Cerebellar nuclear complex (tissue), 1 donor: ENCODE results near the gene SRGAP1.

ENCODE experiments used
- DNase-seq, 2 experiments: peaks; one replicate each; lab custom pipeline; 2025; lab: John Stamatoyannopoulos, UW

Gene SRGAP1

DNA sequence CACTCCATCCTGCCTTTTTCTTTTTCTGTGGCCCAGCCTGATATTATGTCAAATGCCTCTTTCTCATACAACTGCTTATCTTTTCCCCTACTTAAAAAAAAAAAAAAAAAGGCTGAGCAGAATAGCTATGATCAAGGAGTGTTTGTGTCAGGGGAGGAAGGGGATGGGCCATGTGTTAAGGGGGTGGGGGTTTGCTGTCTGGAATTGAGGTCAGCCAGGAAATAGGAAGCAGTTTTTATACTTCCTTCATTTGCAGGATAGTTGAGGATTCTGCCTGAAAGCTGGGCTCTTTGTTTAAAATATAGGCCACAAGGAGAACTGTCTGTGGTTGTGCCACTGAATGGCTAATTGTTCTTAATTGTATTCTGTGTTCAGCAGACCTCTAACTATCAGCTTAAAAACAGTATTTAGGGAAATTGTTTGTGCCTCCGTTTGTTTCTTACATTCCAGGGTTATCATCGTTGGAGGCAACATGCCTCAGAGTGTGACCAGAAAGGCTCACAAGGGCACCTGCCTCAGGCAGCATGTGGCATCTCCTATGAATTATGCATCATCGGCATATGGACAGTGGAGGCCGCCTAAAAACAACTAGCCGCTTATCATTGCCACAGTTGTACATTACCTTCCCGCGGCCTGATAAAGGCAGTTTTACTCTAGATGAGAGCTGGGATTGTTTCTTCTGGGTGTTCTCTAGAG lies 96.0 kb downstream of the SRGAP1 start:
- peak in 1 of 2 experiments; percentile 15 for DNase-seq

DNA sequence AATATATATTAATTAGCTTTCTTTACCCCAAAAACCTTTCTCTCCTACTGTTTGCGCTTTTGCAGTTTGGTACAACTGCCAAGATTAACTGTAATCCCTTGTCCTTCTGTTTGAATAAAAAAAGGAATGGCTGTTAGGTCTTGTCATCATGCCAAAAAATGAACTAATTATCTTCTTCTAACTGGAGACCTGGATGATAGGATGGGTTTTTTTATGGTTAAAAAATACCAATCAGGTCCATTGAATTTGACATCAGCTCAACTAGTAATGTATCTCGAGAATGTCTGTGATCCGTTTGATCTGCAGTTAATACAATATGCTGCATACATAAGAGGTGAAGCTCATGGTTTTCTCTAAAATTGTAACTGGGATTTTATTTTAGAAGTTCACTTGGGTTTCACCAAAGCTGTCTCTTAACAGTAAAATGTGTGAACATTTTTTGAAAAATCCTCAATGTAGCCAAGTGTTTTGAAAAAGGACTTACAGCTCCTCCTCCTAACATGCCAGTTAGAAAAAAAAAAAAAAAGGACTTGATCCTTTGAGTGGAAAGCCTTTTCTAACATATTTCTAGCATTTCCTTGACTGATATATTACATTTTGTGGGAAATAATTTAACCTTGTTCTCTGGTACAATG lies 96.8 kb downstream of the SRGAP1 start:
- DNase-seq: no peak

DNA sequence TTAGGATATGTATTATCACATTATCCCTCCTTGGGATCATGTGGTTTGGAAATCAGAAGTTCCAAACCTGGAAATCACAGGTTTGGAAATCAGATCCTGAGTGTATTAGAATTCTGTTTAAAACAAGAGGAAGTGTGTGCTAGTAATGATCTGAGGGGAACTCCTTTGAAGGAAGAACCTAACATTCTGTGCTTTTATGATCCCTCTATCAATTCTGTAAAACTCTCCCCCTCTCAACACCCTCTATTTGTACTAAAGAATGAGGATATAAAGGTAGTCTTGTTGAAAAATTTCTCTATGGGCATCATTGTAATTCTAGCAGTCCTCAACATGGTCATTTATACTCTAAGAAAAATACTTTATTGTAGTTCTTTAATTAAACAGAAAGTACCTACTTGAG lies 97.4 kb downstream of the SRGAP1 start:
- no peak for DNase-seq

DNA sequence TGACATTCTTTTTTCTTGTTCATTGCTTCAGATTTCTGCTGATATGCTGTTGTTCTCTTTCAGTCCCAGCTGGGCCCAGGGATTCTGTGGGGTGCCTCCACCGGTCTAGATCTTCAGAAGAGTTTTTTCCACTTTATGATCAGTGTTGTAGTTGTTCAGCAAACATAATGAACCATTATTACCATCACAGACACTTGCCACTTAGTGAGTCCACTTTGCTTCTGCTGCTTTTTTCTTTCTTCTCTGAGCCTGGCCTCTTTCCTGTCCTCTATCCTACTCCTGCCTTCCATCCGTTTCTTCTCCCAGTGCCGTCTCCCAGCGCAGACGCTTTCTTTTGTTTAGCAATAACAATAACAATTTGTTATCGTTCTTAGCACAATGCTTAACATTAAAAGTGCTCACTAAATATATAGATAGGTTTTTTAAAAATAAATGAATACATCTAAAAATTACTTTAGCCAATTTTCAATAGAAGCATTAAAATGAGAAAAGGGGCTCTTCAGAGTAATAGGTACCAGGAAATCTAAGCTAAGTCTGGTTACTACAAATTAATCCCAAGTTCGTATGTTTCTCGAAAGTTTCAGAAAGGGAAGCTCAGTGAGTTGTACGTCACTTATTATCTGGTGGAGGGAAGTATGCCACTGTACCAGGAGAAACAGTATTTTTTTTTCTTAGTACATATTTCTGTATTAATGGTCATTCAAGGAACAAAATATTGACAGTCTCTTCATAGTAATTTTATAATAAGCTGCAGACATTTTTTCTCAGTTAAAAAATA lies 98.2 kb downstream of the SRGAP1 start:
- no peak for DNase-seq

DNA sequence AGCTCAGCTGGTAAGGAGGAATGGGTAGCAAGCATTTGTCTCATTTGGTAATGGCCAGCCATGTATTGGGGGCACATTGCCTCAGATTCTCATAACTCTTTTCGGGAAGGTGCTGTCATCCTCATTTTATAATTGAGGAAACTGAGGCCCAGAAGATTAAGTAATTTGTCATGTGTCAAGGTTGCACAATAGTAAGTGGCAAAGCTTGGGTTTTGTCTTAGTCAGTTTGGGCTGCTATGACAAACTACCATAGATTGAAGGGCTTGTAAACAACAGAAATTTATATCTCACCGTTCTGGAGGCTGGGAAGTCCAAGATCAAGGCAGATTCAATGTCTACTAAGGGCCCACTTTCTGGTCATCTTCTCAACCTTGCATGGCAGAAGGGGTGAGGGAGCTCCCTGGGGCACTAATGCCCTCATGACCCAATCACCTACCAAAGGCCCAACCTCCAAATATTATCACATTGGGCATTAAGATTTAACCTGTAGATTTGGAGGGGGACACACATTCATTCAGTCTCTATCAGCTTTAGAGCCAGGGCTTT lies 99.6 kb downstream of the SRGAP1 start:
- DNase-seq: no peak

DNA sequence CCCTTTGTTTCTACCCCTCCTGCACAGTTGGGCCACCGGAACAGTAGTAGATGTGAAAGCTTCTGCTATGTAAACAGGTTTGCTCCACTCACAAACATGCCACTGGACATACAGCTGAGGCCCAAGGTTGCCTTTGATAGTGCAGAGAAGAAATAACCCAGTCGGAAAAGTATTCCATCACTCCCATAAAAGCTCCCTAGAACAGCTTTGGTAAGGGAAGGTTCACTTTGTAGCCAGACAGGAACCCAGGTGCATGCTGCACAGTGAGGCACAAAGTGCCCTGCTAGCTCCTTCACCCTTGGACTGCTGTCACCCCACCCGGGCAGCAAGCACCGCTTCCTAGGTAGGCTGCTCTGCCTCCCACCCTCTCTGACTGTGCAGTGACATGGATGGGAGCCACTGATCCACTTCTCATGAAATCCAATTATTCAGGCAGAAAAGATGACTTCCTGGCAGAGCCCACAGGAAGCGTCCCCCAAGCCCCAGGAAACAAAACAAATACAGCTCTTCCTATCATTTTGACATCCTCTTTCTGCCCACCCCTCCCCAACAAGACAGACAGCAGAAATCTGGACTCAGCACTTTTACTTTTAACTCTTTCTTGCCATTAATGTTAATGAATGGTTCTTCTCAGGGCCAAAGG lies 100.2 kb downstream of the SRGAP1 start:
- no peak for DNase-seq

DNA sequence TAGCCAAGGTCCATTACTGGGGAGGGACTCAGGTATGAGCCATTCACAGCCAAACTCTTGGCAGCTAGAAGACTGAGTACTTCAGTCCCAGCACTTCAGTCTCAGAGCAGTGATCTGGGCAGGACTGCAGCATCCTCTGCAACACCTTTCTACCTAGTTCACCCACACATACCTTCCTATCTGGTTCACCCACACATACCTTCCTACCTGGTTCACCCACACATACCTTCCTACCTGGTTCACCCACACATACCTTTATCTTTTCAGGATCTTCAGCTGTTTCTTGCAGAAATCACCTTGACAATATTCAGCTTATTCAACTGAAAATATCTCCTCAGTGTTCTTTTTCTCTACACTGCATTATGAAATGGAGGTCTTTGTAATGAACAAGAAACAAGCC lies 101.3 kb downstream of the SRGAP1 start:
- DNase-seq: no peak

DNA sequence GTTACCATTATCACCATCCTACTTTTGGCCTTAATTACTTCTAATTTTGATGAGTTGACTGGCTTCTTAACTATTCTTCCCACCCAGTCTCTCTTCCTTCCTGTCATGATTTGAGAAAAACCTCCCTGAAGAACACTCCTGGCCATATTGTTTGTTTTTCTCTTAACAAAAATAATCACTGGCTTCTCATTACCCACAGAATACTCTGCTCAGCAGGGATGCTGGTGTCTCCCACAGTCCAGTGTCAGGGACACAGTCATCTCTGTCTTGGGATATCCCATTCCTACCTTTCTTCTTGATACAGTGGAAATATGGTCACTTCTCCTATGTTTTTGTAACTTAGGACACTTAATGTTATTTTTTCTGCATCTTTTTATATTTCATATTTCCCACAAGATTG lies 103.7 kb downstream of the SRGAP1 start:
- no peak for DNase-seq

DNA sequence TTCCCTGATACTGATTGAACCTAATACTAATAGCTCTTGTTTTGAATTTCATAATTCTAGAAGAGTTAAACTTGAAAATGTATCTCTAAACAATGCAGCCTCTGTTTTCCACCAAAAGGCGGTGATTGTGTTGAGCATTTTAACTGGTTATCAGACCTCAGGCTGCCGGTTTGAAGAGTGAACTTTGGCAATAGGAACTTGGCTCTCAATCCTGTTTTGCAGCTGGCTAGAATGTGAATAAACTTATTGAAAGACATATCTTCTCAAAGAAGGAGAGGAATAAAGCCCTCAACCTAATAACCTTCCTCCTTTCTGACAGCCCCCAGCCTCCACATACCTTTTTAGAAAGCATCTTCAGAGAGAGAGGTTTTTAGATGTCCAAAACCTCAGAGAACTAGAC lies 105.4 kb downstream of the SRGAP1 start:
- no peak for DNase-seq

DNA sequence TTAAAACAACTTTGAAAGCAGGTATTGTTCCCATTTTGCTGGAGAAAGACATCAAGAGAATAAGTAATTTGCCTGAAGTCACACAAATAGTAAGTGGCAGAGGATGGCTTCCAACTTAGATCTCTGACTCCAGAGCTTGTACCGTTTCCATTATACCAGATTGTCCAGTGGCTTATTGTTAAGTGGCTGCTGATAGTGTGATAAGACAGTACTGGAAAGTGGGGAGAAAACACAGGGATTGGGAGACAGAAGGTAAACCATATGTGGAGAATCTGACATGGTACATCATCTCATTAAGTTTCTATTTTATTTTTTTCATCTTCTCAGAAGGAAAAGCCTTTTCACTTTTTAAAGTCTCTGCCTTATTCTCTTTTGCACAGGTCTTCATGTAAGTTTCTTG lies 108.5 kb downstream of the SRGAP1 start:
- DNase-seq: no peak

DNA sequence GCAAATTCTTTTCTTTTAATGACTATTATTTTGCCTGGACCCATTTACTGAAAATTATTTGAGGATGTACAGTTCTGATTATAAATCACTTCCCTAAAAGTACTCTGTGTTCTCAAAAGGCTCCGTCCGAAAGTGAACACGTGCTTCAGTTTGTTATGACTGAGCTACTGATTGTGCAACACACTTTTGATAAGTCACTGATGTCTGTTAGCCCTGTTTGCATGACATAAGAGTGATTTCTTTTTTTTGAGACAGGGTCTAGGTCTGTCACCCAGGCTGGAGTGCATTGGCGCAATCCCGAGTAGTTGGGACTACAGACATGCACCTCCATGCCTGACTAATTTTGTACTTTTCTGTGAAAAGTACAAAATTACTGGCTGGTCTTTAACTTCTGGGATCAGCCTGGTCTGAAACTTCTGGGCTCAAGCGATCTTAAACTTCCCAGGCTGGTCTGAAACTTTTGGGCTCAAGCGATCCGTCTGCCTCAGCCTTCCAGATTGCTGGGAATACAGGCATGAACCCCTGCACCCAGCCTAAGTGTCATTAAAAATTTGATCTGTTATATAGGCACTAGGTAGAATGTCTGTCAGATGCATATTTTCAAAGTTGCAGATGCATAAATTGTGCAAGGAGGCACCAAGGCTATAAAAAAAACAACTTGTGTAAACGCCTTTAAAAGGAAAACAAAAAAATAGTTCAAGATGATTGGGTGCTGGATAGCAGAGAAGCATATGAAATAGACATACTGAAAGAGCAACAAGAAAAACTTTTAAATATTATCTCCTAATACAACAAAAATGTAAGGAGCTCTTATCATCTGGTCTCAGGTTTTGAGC lies 111.5 kb downstream of the SRGAP1 start:
- DNase-seq: no peak

DNA sequence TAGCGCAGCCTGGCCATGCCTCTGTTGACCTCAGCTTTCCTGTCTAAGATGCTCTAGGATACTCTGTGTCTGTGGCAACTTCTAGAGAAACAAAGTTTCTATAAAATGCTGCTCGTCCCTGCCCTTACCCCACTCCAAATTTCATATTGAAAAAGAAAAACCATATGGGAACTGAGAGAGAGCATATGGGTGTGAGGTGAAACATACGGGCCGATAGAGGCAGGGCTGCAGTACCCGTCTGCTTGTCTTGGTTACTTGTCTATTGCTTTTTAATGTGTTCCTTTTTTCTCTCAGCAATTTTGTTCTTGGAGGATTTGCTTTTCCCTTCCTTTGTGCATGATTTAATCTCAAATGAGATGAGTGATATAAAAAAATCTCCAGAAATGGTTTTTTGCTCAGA lies 113.0 kb downstream of the SRGAP1 start:
- no peak for DNase-seq

DNA sequence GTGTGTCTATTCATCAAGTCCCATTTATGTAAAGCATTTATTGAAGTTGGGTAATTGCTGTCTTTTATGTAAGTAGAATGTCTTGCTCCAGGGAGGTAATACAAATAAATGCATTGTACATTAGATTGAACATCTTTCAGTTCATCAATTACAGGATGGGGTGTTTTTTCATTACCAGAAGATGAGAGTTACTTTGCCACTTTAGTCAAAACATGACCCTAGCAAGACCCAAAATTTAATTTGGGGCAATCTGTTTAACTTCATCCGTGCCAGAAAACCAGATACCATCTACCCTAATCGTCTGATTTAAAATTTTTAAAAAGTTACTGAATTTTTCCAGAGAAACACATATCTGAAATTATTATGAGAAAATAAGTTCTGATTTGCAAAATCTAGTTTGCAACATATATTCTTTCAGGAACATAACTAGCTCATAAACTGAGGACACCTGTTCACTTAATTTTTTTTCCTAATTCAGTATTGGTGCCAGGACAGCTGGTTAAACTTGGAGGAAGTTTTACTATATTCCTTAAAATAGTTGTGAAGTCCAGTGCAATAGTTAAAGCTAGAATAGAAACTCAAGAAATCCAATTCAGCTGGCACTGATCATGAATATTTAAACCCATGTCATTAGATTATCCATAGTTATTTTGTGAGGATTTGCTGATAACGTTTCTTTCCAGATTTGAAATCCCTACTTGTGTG lies 114.5 kb downstream of the SRGAP1 start:
- DNase-seq: no peak

DNA sequence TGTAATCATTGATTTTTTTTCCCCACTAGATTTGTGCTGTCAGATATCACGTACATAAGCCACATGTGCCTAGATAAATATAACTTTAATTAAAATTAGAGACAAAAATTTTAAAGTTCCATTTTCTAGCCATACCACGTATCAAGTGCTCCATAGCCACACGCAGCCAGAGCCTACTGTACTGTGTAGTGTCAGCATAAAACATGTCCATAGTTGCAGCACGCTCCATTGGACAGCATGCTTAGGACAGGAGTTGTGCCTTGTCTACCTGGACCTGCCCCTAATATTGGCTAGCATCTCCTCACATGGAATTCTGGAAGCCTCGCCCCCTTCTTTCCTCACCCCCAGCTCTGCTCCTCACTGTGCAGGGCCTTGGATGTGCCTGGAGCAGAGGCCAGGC lies 116.5 kb downstream of the SRGAP1 start:
- DNase-seq: no peak

DNA sequence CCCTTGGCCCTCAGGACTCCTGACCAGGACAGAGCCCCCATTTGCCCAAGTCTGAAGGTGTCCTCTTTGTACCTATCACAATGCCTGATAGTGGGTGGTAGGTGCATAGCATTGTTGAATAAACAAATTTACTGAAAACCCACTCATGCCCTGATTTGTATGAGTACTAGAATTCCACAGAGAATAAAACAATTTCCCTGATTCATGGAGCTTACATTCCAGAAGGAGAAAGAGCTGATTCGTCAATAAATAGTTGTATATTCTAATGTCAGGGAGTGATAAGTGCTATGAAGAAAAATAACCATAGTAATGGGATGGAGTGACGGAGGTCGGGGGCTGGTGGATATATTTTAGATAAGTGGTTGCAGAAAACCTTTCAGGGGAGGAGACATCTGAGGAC lies 117.0 kb downstream of the SRGAP1 start:
- DNase-seq: no peak

DNA sequence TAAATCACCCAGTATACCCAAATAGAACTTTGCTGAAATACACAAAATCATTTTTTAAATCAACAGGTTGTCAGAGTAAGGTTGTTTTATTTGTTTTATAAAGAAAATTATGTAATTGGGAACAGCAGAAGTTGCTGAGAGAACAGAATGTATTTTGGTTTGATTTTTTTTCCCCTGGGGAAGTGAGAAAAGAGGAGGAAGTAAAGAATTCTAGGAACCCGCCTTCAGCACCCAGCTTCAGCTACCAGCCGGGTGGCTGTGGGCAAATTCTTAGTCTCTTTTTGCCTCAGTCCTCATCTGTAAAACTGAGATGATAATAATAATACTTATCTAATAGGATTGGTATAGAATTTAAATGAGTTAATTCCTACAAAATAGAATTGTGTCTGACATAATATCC lies 119.4 kb downstream of the SRGAP1 start:
- no peak for DNase-seq

DNA sequence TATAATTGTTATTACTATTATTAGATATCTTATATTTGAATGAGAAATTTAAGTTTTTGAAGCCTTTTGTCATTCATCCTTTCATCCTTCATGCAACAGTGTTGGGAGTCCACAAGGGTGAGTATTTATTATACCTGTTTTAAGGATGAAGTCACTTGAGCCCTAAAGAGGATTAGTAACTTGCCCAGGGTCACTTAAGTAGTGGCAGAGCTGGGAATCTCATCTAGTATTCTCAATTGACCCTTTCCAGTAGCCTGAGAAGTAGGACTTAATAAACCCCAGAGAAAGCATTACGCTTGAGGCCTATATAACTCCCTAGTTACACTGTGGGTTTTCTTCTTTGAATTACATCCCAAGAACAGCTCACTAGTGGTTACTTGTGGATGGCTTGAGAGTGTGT lies 119.8 kb downstream of the SRGAP1 start:
- no peak for DNase-seq

DNA sequence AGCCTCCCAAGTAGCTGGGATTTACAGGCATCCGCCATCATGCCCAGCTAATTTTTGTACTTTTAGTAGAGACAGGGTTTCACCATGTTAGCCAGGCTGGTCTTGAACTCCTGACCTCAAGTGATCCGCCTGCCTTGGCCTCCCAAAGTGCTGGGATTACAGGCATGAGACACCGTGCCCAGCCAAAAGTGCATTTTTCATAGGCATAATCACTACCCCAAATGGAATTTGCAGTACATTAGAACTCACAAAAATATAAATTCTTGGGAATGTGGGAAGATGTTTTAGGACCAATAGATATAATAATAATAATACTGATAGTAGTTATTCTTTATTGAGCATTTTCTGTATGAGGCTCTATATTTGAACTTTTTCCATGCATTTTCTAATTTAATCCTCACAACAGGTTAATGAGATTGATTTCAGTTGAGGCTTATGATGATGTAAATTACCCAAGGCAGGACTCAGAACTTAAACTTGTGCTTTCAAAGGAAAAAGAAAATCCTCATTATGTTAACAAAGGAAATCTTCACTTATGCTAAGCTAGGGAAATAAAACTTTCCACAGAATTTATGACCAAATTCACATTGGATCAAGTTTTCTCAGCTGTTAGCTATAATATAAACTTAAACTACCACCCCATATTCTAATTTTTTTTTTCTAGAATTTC lies 121.6 kb downstream of the SRGAP1 start:
- DNase-seq: no peak

DNA sequence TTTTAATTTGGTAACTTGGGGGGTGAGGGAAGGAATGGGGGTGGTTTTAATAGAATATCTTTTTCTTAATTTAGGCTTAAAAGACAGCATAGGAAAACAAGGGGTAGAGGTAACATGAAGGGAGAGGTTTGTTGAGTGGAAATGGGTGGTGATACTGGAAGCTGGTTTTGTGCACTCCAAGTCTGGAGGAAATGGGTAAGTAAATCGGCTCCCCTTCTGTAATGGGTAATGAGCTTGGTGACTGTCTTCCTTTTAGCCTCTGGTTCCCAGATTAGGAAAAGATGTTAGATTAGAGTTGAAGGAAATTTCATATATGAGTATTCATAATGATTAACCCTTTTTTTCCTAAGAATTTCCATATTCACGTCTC lies 122.1 kb downstream of the SRGAP1 start:
- no peak for DNase-seq

DNA sequence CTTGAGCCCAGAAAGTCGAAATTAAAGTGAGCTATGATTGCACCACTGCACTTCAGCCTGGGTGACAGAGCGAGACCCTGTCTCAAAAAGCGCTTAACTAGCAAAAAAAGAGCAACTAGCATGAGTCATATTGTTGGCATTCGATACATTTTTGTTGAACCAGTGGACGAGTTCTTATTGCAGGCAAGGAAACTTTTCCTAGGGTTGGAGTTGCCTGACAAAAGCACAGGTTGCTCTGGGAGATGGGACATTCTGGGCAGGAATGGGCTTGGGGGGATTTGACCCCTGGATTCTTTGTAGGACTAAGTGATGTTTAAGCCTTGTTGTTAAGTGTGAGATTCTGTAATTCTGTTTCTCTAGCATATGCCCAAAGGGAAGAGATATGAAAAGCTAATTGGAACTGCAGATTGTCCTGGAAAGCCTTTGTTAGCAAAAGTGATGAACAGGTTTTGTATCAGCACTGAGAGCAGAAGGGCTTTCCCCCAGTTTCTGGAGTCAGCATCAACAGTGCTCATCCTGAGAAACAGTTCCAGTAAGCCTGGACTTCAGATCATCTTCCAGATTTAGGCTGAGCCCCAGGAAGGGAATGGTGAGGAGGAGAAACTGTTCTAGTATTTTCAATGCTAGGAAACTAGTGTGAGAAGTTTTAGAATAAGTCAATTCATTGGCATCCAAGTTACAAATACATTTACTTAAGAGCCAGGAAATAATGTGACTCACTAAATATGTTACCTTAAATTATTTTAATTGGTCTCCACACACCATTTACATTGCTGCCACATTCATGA lies 123.1 kb downstream of the SRGAP1 start:
- DNase-seq: no peak
